Left forelimb (tissue), 1 donor: ENCODE data around the gene TBCE.
"Not testable (repeated sequence)": the region's sequence is repeated elsewhere in the genome, so short reads cannot be mapped to it uniquely, and the experiment has no call there.

Experiments
- DNase-seq: peaks from one replicate; pipeline ENCODE4 v3.0.0-alpha.2; 2018; ENCODE audit warnings: low spot score

Gene TBCE

GRCh38 chr1:235357485-235358373 is 9.5 kb upstream of the TBCE start:
- no peak for DNase-seq

- no peak for DNase-seq
Measured at GRCh38 chr1:235358899-235359298, 8.3 kb upstream of the TBCE start.

- not testable (repeated sequence) for DNase-seq
Measured at GRCh38 chr1:235364189-235364588, 3.0 kb upstream of the TBCE start.

- no peak for DNase-seq
Measured at GRCh38 chr1:235366286-235366685, 941 bp upstream of the TBCE start.

- no peak for DNase-seq
Measured at GRCh38 chr1:235368428-235368827, 1.2 kb downstream of the TBCE start.

GRCh38 chr1:235369802-235370201 is 2.6 kb downstream of the TBCE start:
- no peak for DNase-seq

- no peak for DNase-seq
Measured at GRCh38 chr1:235375919-235376605, 8.8 kb downstream of the TBCE start.

GRCh38 chr1:235378134-235378735 is 11.0 kb downstream of the TBCE start:
- DNase-seq = not testable (repeated sequence)

GRCh38 chr1:235381955-235382739 is 14.9 kb downstream of the TBCE start:
- not testable (repeated sequence) for DNase-seq

GRCh38 chr1:235385633-235386032 is 18.4 kb downstream of the TBCE start:
- DNase-seq = not testable (repeated sequence)

- no peak for DNase-seq
Measured at GRCh38 chr1:235391874-235392273, 24.6 kb downstream of the TBCE start.

GRCh38 chr1:235397733-235398132 is 30.5 kb downstream of the TBCE start:
- no peak for DNase-seq

GRCh38 chr1:235399661-235400060 is 32.4 kb downstream of the TBCE start:
- no peak for DNase-seq

GRCh38 chr1:235401251-235401650 is 34.0 kb downstream of the TBCE start:
- DNase-seq = no peak

GRCh38 chr1:235402457-235403200 is 35.4 kb downstream of the TBCE start:
- DNase-seq = no peak

GRCh38 chr1:235403593-235403992 is 36.4 kb downstream of the TBCE start:
- DNase-seq = no peak

GRCh38 chr1:235404190-235404589 is 37.0 kb downstream of the TBCE start:
- no peak for DNase-seq

GRCh38 chr1:235407419-235407818 is 40.2 kb downstream of the TBCE start:
- DNase-seq = no peak

GRCh38 chr1:235408503-235408960 is 41.3 kb downstream of the TBCE start:
- no peak for DNase-seq

- no peak for DNase-seq
Measured at GRCh38 chr1:235409042-235409820, 42.0 kb downstream of the TBCE start.
